HEK293 (cell line): ENCODE data around the gene NAXE.

ENCODE experiments used
- CTCF ChIA-PET: fragments of 350-600 bp; formaldehyde crosslinking; extraction: SDS; loops from one replicate; lab custom pipeline; 2021; ENCODE audit warnings: antibody characterized with exemption; lab: Yijun Ruan, JAX
- POLR2A ChIA-PET: fragments of 300-600 bp; formaldehyde crosslinking; extraction: SDS; loops from one replicate; lab custom pipeline; 2020; ENCODE audit warnings: antibody characterized with exemption, inconsistent platforms; lab: Yijun Ruan, JAX
- H3K27ac ChIP-seq: fragments of 200-500 bp; sonication (Bioruptor generic); 2 replicates; pipeline ENCODE4 v1.5.1; 2014; ENCODE audit warnings: low read depth, low read length, control low read depth, inconsistent platforms; ENCODE audit errors: extremely low read depth
- H3K36me3 ChIP-seq, 2 experiments: fragments of 200-500 bp in 1 of 2; sonication (Bioruptor generic) in 1 of 2; 1 replicate in 1 of 2; 2 replicates in 1 of 2; pipeline ENCODE4 v1.5.1; 2014 to 2017; ENCODE audit warnings: inconsistent platforms in 2 of 2, low read length in 2 of 2; ENCODE audit not compliant: control insufficient read depth in 2 of 2, insufficient read depth in 1 of 2
- H3K4me1 ChIP-seq: fragments of 200-500 bp; sonication (Bioruptor generic); 2 replicates; pipeline ENCODE4 v1.5.1; 2014; ENCODE audit warnings: mild to moderate bottlenecking, low read length, inconsistent platforms; ENCODE audit not compliant: control insufficient read depth, insufficient read depth
- H3K4me3 ChIP-seq: 2 replicates; pipeline ENCODE4 v1.5.1; 2011; ENCODE audit warnings: low read depth, mild to moderate bottlenecking, control low read depth, low read length, moderate library complexity
- H3K9me3 ChIP-seq: fragments of 200-500 bp; sonication (Bioruptor generic); 2 replicates; pipeline ENCODE4 v1.5.1; 2014; ENCODE audit warnings: low read depth, low read length, inconsistent platforms; ENCODE audit not compliant: control insufficient read depth, insufficient read depth
- IKZF3 ChIP-seq: fragments of 450-650 bp; IDR thresholded peaks from 2 replicates; pipeline ENCODE4 v1.5.0; 2018; ENCODE audit warnings: missing biosample characterization, mild to moderate bottlenecking, missing genetic modification characterization, moderate library complexity
- KLF9 ChIP-seq: fragments of 450-650 bp; formaldehyde crosslinking; IDR thresholded peaks from 2 replicates; pipeline ENCODE4 v1.5.1; 2016; ENCODE audit warnings: missing biosample characterization, missing genetic modification characterization, low read depth
- OSR2 ChIP-seq: fragments of 450-650 bp; formaldehyde crosslinking; IDR thresholded peaks from 2 replicates; pipeline ENCODE4 v1.5.1; 2016; ENCODE audit warnings: missing biosample characterization, missing genetic modification characterization
- SETDB1 ChIP-seq: IDR thresholded peaks from one replicate; pipeline ENCODE4 v1.6.1; 2017; ENCODE audit warnings: mild to moderate bottlenecking, low read length, moderate library complexity, mixed read lengths; ENCODE audit not compliant: insufficient read length
- ZEB2 ChIP-seq: fragments of 450-650 bp; formaldehyde crosslinking; IDR thresholded peaks from 2 replicates; pipeline ENCODE4 v1.5.1; 2016; ENCODE audit warnings: missing biosample characterization, missing genetic modification characterization
- ZFP41 ChIP-seq: fragments of 450-650 bp; formaldehyde crosslinking; IDR thresholded peaks from 2 replicates; pipeline ENCODE4 v1.5.1; 2016; ENCODE audit warnings: missing biosample characterization, missing genetic modification characterization, borderline replicate concordance
- ZFP69B ChIP-seq: fragments of 450-650 bp; formaldehyde crosslinking; IDR thresholded peaks from 2 replicates; pipeline ENCODE4 v1.5.1; 2016; ENCODE audit warnings: missing biosample characterization, missing genetic modification characterization
- ZNF114 ChIP-seq: fragments of 450-650 bp; formaldehyde crosslinking; IDR thresholded peaks from 2 replicates; pipeline ENCODE4 v1.5.0; 2017; ENCODE audit warnings: missing biosample characterization, missing genetic modification characterization
- ZNF169 ChIP-seq: fragments of 450-650 bp; formaldehyde crosslinking; IDR thresholded peaks from 2 replicates; pipeline ENCODE4 v1.5.1; 2016; ENCODE audit warnings: missing biosample characterization, missing genetic modification characterization
- ZNF19 ChIP-seq: fragments of 450-650 bp; formaldehyde crosslinking; IDR thresholded peaks from 2 replicates; pipeline ENCODE4; 2016; ENCODE audit warnings: missing biosample characterization, missing genetic modification characterization, low read depth
- ZNF391 ChIP-seq: fragments of 450-650 bp; formaldehyde crosslinking; IDR thresholded peaks from 2 replicates; pipeline ENCODE4 v1.5.1; 2016; ENCODE audit warnings: low read depth, missing biosample characterization, missing genetic modification characterization, borderline replicate concordance
- ZNF426 ChIP-seq: fragments of 450-650 bp; formaldehyde crosslinking; IDR thresholded peaks from 2 replicates; pipeline ENCODE4 v1.5.1; 2017; ENCODE audit warnings: missing biosample characterization, missing genetic modification characterization, mild to moderate bottlenecking, inconsistent platforms, moderate library complexity
- ZNF560 ChIP-seq: fragments of 450-650 bp; formaldehyde crosslinking; IDR thresholded peaks from 2 replicates; pipeline ENCODE4 v1.5.1; 2017; ENCODE audit warnings: missing biosample characterization, missing genetic modification characterization, borderline replicate concordance
- ZNF692 ChIP-seq: fragments of 450-650 bp; formaldehyde crosslinking; IDR thresholded peaks from 2 replicates; pipeline ENCODE4 v1.5.1; 2016; ENCODE audit warnings: missing biosample characterization, missing genetic modification characterization
- ZNF76 ChIP-seq: fragments of 450-650 bp; formaldehyde crosslinking; IDR thresholded peaks from 2 replicates; pipeline ENCODE4; 2016; ENCODE audit warnings: low read depth, missing biosample characterization, missing genetic modification characterization, borderline replicate concordance
- ZNF837 ChIP-seq: fragments of 450-650 bp; formaldehyde crosslinking; IDR thresholded peaks from 2 replicates; pipeline ENCODE4 v1.5.1; 2016; ENCODE audit warnings: missing biosample characterization, missing genetic modification characterization
- TF ChIP-seq, protein P1 (sequence below): fragments of 450-650 bp; formaldehyde crosslinking; IDR thresholded peaks from 2 replicates; pipeline ENCODE4 v1.5.1; 2016; ENCODE audit warnings: missing biosample characterization, missing genetic modification characterization, borderline replicate concordance
- TF ChIP-seq, protein P2 (sequence below): fragments of 450-650 bp; formaldehyde crosslinking; IDR thresholded peaks from 2 replicates; pipeline ENCODE4 v1.5.1; 2016; ENCODE audit warnings: missing biosample characterization, missing genetic modification characterization
- TF ChIP-seq, protein P3 (sequence below): fragments of 450-650 bp; formaldehyde crosslinking; IDR thresholded peaks from 2 replicates; pipeline ENCODE4 v1.5.1; 2017; ENCODE audit warnings: missing biosample characterization, missing genetic modification characterization
- TF ChIP-seq, protein P4 (sequence below): fragments of 450-650 bp; formaldehyde crosslinking; IDR thresholded peaks from 2 replicates; pipeline ENCODE4 v1.5.1; 2016; ENCODE audit warnings: missing biosample characterization, missing genetic modification characterization
- TF ChIP-seq, protein P5 (sequence below): fragments of 450-650 bp; formaldehyde crosslinking; IDR thresholded peaks from 2 replicates; pipeline ENCODE4 v1.5.1; 2016; ENCODE audit warnings: missing biosample characterization, missing genetic modification characterization

The NAXE gene

GRCh38 chr1:156554971-156555370 is 36.6 kb upstream of the NAXE start:
- POLR2A ChIA-PET = interaction anchor here (1.2 to 1.8 kb wide), 3 partner anchors 8 to 30 kb away, joined by 3 to 4 read pairs (median 3); no protein-coding TSS in a partner anchor
- CTCF ChIA-PET = interaction anchor here (0.5 kb wide), 1 partner anchor 195 kb away, joined by 3 read pairs; no protein-coding TSS in a partner anchor
- no peaks in the 10 kb centered on the region for H3K9me3 ChIP-seq

GRCh38 chr1:156555715-156556114 is 35.9 kb upstream of the NAXE start:
- no peak overlapping the region for H3K4me3 ChIP-seq
- POLR2A ChIA-PET = interaction anchor here (0.8 to 1.8 kb wide), 2 partner anchors 10 to 25 kb away, joined by 3 to 4 read pairs; no protein-coding TSS in a partner anchor
- H3K27ac ChIP-seq = no peak overlapping the region
- CTCF ChIA-PET = interaction anchor here (0.6 kb wide), 1 partner anchor 158 kb away, joined by 3 read pairs; no protein-coding TSS in a partner anchor
- H3K4me1 ChIP-seq = no peaks in the 10 kb centered on the region
- peaks cover 20 to 74% of the 10 kb centered on the region in 2 experiments for H3K36me3 ChIP-seq
- TF ChIP-seq SETDB1 = no peak
- TF ChIP-seq ZFP69B = no peak
- TF ChIP-seq ZNF837 = no peak
- TF ChIP-seq IKZF3 (tag by site-specific recombination) = no peak
- no peak for TF ChIP-seq ZFP41 (tag by site-specific recombination)
- TF ChIP-seq KLF9 (tag by site-specific recombination) = no peak
- TF ChIP-seq, protein P1, sequence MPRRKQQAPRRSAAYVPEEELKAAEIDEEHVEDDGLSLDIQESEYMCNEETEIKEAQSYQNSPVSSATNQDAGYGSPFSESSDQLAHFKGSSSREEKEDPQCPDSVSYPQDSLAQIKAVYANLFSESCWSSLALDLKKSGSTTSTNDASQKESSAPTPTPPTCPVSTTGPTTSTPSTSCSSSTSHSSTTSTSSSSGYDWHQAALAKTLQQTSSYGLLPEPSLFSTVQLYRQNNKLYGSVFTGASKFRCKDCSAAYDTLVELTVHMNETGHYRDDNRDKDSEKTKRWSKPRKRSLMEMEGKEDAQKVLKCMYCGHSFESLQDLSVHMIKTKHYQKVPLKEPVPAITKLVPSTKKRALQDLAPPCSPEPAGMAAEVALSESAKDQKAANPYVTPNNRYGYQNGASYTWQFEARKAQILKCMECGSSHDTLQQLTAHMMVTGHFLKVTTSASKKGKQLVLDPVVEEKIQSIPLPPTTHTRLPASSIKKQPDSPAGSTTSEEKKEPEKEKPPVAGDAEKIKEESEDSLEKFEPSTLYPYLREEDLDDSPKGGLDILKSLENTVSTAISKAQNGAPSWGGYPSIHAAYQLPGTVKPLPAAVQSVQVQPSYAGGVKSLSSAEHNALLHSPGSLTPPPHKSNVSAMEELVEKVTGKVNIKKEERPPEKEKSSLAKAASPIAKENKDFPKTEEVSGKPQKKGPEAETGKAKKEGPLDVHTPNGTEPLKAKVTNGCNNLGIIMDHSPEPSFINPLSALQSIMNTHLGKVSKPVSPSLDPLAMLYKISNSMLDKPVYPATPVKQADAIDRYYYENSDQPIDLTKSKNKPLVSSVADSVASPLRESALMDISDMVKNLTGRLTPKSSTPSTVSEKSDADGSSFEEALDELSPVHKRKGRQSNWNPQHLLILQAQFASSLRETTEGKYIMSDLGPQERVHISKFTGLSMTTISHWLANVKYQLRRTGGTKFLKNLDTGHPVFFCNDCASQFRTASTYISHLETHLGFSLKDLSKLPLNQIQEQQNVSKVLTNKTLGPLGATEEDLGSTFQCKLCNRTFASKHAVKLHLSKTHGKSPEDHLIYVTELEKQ (tag by site-specific recombination) = no peak
- TF ChIP-seq ZNF114 (tag by site-specific recombination) = no peak
- no peak for TF ChIP-seq OSR2 (tag by site-specific recombination)
- no peak for TF ChIP-seq ZNF560 (tag by site-specific recombination)
- TF ChIP-seq ZNF692 (tag by site-specific recombination) = no peak
- no peak for TF ChIP-seq ZEB2 (tag by site-specific recombination)
- TF ChIP-seq, protein P2, sequence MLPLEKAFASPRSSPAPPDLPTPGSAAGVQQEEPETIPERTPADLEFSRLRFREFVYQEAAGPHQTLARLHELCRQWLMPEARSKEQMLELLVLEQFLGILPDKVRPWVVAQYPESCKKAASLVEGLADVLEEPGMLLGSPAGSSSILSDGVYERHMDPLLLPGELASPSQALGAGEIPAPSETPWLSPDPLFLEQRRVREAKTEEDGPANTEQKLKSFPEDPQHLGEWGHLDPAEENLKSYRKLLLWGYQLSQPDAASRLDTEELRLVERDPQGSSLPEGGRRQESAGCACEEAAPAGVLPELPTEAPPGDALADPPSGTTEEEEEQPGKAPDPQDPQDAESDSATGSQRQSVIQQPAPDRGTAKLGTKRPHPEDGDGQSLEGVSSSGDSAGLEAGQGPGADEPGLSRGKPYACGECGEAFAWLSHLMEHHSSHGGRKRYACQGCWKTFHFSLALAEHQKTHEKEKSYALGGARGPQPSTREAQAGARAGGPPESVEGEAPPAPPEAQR (tag by site-specific recombination) = no peak
- TF ChIP-seq, protein P3, sequence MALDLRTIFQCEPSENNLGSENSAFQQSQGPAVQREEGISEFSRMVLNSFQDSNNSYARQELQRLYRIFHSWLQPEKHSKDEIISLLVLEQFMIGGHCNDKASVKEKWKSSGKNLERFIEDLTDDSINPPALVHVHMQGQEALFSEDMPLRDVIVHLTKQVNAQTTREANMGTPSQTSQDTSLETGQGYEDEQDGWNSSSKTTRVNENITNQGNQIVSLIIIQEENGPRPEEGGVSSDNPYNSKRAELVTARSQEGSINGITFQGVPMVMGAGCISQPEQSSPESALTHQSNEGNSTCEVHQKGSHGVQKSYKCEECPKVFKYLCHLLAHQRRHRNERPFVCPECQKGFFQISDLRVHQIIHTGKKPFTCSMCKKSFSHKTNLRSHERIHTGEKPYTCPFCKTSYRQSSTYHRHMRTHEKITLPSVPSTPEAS = no peak
- TF ChIP-seq ZNF391 (tag by site-specific recombination) = no peak
- no peak for TF ChIP-seq ZNF19 (tag by site-specific recombination)
- TF ChIP-seq ZNF76 (tag by site-specific recombination) = no peak
- TF ChIP-seq, protein P4, sequence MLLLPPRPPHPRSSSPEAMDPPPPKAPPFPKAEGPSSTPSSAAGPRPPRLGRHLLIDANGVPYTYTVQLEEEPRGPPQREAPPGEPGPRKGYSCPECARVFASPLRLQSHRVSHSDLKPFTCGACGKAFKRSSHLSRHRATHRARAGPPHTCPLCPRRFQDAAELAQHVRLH (tag by site-specific recombination) = no peak
- TF ChIP-seq, protein P5, sequence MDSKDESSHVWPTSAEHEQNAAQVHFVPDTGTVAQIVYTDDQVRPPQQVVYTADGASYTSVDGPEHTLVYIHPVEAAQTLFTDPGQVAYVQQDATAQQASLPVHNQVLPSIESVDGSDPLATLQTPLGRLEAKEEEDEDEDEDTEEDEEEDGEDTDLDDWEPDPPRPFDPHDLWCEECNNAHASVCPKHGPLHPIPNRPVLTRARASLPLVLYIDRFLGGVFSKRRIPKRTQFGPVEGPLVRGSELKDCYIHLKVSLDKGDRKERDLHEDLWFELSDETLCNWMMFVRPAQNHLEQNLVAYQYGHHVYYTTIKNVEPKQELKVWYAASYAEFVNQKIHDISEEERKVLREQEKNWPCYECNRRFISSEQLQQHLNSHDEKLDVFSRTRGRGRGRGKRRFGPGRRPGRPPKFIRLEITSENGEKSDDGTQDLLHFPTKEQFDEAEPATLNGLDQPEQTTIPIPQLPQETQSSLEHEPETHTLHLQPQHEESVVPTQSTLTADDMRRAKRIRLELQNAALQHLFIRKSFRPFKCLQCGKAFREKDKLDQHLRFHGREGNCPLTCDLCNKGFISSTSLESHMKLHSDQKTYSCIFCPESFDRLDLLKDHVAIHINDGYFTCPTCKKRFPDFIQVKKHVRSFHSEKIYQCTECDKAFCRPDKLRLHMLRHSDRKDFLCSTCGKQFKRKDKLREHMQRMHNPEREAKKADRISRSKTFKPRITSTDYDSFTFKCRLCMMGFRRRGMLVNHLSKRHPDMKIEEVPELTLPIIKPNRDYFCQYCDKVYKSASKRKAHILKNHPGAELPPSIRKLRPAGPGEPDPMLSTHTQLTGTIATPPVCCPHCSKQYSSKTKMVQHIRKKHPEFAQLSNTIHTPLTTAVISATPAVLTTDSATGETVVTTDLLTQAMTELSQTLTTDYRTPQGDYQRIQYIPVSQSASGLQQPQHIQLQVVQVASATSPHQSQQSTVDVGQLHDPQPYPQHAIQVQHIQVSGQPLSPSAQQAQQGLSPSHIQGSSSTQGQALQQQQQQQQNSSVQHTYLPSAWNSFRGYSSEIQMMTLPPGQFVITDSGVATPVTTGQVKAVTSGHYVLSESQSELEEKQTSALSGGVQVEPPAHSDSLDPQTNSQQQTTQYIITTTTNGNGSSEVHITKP (tag by site-specific recombination) = no peak
- TF ChIP-seq ZNF169 (tag by site-specific recombination) = no peak
- H3K9me3 ChIP-seq = no peaks in the 10 kb centered on the region

More at GRCh38 chr1:156554971-156555370, 36.6 kb upstream of the NAXE start:
- H3K36me3 ChIP-seq = peaks cover 14 to 74% of the 10 kb centered on the region in 2 experiments; a peak in 2 of 3 replicates
- no peak overlapping the region for H3K27ac ChIP-seq
- TF ChIP-seq ZNF426 (tag by site-specific recombination) = no peak
- TF ChIP-seq, all 188 proteins: peak for 0
- Histone ChIP-seq H3K4me3 (no peak overlapping the region), H3K4me1 (no peaks in the 10 kb centered on the region)
